ENCODE measurements around the gene CDH4. TPM values are rescaled to one million over a fixed set of nuclear protein-coding genes. Genes with fewer than 3 reads are reported as not detected.

The CDH4 gene
- total and polyA plus RNA-seq, 4 donors, result 5.8 to 24.1 (median 17.1) TPM

- Histone ChIP-seq H3K36me3 (ENCODE audit: control insufficient read depth, insufficient read depth, low read length) (peaks cover 11% of the 10 kb centered on the region), H3K27me3 (ENCODE audit: control insufficient read depth, insufficient read depth, low read length) (no peaks in the 10 kb centered on the region), H3K4me3 (ENCODE audit: low read depth, low read length) (no peak overlapping the region), H3K9me3 (ENCODE audit: control insufficient read depth, insufficient read depth, low read length) (no peaks in the 10 kb centered on the region), H3K4me1 (ENCODE audit: control insufficient read depth, insufficient read depth, low read length) (peaks cover 22% of the 10 kb centered on the region), H3K27ac (ENCODE audit: low read depth, low read length) (no peak overlapping the region)
- 100% methylated on average over 1 of the region's 1 CpG for WGBS (ENCODE audit: insufficient coverage)
- DNase-seq (ENCODE audit: low read depth in 4 of 6, low spot score in 6 of 6), result no peak
Measured at GRCh38 chr20:61890210-61890609, 638.1 kb downstream of the CDH4 start.

GRCh38 chr20:61891476-61891875, 639.4 kb downstream of the CDH4 start:
- H3K27me3 ChIP-seq (ENCODE audit: control insufficient read depth, insufficient read depth, low read length), result no peaks in the 10 kb centered on the region
- 90% methylated on average over 6 of the region's 6 CpGs for WGBS (ENCODE audit: insufficient coverage)
- no peak overlapping the region for H3K4me3 ChIP-seq (ENCODE audit: low read depth, low read length)
- no peak for DNase-seq (ENCODE audit: low read depth in 4 of 6, low spot score in 6 of 6)
- peaks cover 17% of the 10 kb centered on the region for H3K36me3 ChIP-seq (ENCODE audit: control insufficient read depth, insufficient read depth, low read length)
- no peak overlapping the region for H3K27ac ChIP-seq (ENCODE audit: low read depth, low read length)
- H3K9me3 ChIP-seq (ENCODE audit: control insufficient read depth, insufficient read depth, low read length), result no peaks in the 10 kb centered on the region
- peaks cover 34% of the 10 kb centered on the region for H3K4me1 ChIP-seq (ENCODE audit: control insufficient read depth, insufficient read depth, low read length)

- H3K27me3 ChIP-seq (ENCODE audit: control insufficient read depth, insufficient read depth, low read length), result no peaks in the 10 kb centered on the region
- peaks cover 16% of the 10 kb centered on the region for H3K36me3 ChIP-seq (ENCODE audit: control insufficient read depth, insufficient read depth, low read length)
- 83% methylated on average over 5 of the region's 6 CpGs for WGBS (ENCODE audit: insufficient coverage)
Measured at GRCh38 chr20:61891916-61892649, 640.0 kb downstream of the CDH4 start.

DNA sequence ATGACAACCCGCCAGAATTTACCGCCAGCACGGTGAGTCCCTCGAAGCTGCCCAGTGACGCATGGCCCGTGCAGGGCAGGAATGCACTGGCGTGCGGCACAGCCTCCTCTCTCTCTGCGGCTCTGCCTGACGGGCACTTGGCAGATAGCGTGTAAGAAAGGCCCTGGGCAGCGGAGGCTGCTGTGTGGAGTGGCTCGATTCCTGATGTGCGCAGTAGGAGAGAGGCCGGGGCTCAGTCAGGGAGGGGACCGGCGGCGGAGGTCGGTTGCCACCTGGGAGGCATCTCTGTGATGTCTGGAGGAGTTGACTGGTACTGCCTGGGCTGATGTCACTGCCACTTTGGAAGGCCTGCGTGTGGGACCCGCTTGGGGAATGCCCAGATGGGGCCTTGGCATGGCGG, 643.0 kb downstream of the CDH4 start:
- no peaks in the 10 kb centered on the region for H3K9me3 ChIP-seq (ENCODE audit: control insufficient read depth, insufficient read depth, low read length)
- H3K27me3 ChIP-seq (ENCODE audit: control insufficient read depth, insufficient read depth, low read length), result no peaks in the 10 kb centered on the region
- H3K27ac ChIP-seq (ENCODE audit: low read depth, low read length), result no peak overlapping the region
- no peak for DNase-seq (ENCODE audit: low read depth in 4 of 6, low spot score in 6 of 6)
- peaks cover 24% of the 10 kb centered on the region for H3K36me3 ChIP-seq (ENCODE audit: control insufficient read depth, insufficient read depth, low read length)
- H3K4me3 ChIP-seq (ENCODE audit: low read depth, low read length), result no peak overlapping the region
- peaks cover 25% of the 10 kb centered on the region for H3K4me1 ChIP-seq (ENCODE audit: control insufficient read depth, insufficient read depth, low read length)
- WGBS (ENCODE audit: insufficient coverage), result 87% methylated on average over 21 of the region's 22 CpGs

More at GRCh38 chr20:61891916-61892649, 640.0 kb downstream of the CDH4 start:
- Histone ChIP-seq H3K27ac (ENCODE audit: low read depth, low read length) (no peak overlapping the region), H3K9me3 (ENCODE audit: control insufficient read depth, insufficient read depth, low read length) (no peaks in the 10 kb centered on the region), H3K4me1 (ENCODE audit: control insufficient read depth, insufficient read depth, low read length) (peaks cover 30% of the 10 kb centered on the region), H3K4me3 (ENCODE audit: low read depth, low read length) (no peak overlapping the region)
- DNase-seq (ENCODE audit: low read depth in 4 of 6, low spot score in 6 of 6), result no peak

DNA sequence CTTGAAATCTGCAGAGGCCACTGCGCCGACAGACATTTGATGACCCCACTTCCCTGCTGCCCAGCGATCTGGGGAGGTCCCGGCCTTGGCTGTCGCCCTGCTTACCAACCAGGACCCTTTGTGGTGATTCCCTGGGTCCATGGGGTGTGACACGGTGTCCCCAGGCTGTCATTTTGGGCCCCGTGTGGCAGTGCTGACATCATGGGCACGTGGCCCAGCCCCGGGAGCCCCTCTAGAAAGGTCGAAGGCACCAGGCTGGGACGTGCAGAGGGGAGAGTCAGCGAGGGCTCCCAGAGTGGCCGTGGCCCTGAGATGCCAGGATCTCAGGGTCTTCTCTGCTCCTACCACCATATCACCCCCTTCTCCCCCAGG, 643.6 kb downstream of the CDH4 start:
- no peaks in the 10 kb centered on the region for H3K27me3 ChIP-seq (ENCODE audit: control insufficient read depth, insufficient read depth, low read length)
- H3K4me3 ChIP-seq (ENCODE audit: low read depth, low read length), result no peak overlapping the region
- 86% methylated on average over 12 of the region's 13 CpGs for WGBS (ENCODE audit: insufficient coverage)
- peaks cover 24% of the 10 kb centered on the region for H3K36me3 ChIP-seq (ENCODE audit: control insufficient read depth, insufficient read depth, low read length)
- no peak for DNase-seq (ENCODE audit: low read depth in 4 of 6, low spot score in 6 of 6)
- H3K27ac ChIP-seq (ENCODE audit: low read depth, low read length), result no peak overlapping the region
- H3K4me1 ChIP-seq (ENCODE audit: control insufficient read depth, insufficient read depth, low read length), result peaks cover 32% of the 10 kb centered on the region
- H3K9me3 ChIP-seq (ENCODE audit: control insufficient read depth, insufficient read depth, low read length), result no peaks in the 10 kb centered on the region

DNA sequence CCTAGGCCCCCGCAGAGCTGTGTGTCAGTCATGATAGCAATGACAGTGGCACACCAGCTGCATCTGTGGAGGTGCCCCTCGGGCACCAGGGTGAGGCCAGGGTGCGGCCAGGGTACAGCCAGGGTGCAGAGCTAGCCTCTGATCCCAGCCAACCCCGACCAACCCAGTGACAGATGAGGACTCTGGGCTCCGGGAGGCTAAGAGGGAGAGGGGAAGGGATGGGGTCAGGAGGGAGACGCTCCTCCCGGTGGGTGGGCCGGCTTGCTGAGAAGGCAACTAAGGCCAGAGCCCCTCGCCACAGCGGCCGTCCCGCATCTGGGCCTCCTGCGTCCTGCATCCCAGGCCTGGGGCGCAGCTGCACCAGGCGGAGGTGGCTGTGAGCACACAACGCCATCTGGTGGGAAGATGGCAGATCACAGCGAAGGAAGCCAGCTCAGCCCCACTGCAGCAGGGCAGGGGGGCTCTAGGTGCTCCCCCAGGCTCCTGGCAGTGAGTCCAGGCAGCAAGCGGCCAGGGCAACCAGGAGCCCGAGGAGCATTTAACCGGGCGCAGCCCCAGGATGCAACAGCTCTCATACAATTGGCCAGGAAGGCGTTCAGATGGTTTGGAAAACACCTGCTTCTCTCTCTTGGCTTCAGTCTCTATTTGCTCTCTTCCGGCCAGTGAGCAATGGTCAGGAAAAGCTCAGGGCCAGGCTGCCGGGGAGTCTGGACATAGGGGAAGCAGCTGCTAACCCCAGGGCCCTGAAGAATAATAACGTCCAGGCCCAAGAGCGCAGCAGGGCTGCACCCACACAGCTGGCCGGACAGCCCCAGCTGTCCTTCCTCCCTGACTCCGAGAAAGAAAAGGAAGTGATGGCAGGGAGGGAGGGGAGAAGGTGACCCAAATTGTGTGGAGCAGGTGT, 644.2 kb downstream of the CDH4 start:
- DNase-seq (ENCODE audit: low read depth in 4 of 6, low spot score in 6 of 6), result peak in 5 of 6 donors; percentile 31 to 87 (median 48)

DNA sequence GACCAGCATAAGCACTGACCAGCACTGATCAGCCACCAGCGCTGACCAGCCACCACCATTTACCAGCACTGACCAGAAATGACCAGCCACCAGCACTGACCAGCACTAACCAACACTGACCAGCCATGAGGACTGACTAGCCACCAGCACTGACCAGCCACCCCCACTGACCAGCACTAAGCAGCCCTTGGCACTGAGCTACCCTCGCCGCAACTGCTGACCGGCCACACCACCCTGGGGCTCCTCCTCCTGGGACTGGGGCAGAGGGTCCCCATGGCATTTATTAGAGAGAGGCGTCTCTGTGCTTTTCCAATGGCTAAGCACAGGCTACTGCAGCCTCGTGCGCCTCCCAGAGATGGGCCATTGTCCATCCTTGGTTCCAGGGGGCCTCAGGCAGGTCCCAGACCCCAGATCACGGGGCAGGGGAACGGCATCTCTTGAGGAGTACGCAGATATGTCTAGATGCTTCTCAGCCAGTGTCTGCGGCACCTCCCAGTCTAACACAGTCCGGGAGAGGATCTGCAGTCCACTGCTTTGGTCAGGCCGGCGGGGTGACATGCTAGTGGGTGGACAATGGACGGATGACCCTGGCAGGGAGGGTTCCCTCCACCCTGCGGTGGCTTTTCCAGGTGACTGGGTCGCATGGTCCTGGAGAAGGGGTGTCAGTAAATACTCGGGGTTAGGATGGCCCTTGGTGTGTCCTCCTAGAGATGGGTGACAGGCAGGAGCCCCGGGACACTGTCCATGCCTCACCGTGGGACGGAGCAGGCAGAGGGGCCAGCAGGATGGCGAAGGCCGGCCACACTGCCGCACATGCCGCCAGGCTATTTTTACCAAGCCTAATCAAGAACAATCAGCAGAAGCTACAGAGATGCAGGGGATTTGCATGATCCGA, 645.6 kb downstream of the CDH4 start:
- 93% methylated on average over 26 of the region's 26 CpGs for WGBS (ENCODE audit: insufficient coverage)
- no peak overlapping the region for H3K4me3 ChIP-seq (ENCODE audit: low read depth, low read length)
- no peak overlapping the region for H3K27ac ChIP-seq (ENCODE audit: low read depth, low read length)
- DNase-seq (ENCODE audit: low read depth in 4 of 6, low spot score in 6 of 6), result no peak
- no peaks in the 10 kb centered on the region for H3K9me3 ChIP-seq (ENCODE audit: control insufficient read depth, insufficient read depth, low read length)
- peaks cover 26% of the 10 kb centered on the region for H3K36me3 ChIP-seq (ENCODE audit: control insufficient read depth, insufficient read depth, low read length)
- peaks cover 44% of the 10 kb centered on the region for H3K4me1 ChIP-seq (ENCODE audit: control insufficient read depth, insufficient read depth, low read length)
- H3K27me3 ChIP-seq (ENCODE audit: control insufficient read depth, insufficient read depth, low read length), result no peaks in the 10 kb centered on the region

More for the DNA sequence above, 644.2 kb downstream of the CDH4 start:
- Histone ChIP-seq H3K27ac (ENCODE audit: low read depth, low read length) (no peak overlapping the region), H3K27me3 (ENCODE audit: control insufficient read depth, insufficient read depth, low read length) (no peaks in the 10 kb centered on the region), H3K4me3 (ENCODE audit: low read depth, low read length) (no peak overlapping the region), H3K36me3 (ENCODE audit: control insufficient read depth, insufficient read depth, low read length) (peaks cover 24% of the 10 kb centered on the region), H3K9me3 (ENCODE audit: control insufficient read depth, insufficient read depth, low read length) (no peaks in the 10 kb centered on the region), H3K4me1 (ENCODE audit: control insufficient read depth, insufficient read depth, low read length) (peaks cover 35% of the 10 kb centered on the region)
- WGBS (ENCODE audit: insufficient coverage), result 22% methylated on average over 27 of the region's 28 CpGs

GRCh38 chr20:61898405-61898804, 646.3 kb downstream of the CDH4 start:
- H3K27ac ChIP-seq (ENCODE audit: low read depth, low read length), result no peak overlapping the region
- 65% methylated on average over 4 of the region's 8 CpGs for WGBS (ENCODE audit: insufficient coverage)
- H3K4me3 ChIP-seq (ENCODE audit: low read depth, low read length), result no peak overlapping the region
- no peaks in the 10 kb centered on the region for H3K27me3 ChIP-seq (ENCODE audit: control insufficient read depth, insufficient read depth, low read length)
- DNase-seq (ENCODE audit: low read depth in 4 of 6, low spot score in 6 of 6), result no peak
- peaks cover 26% of the 10 kb centered on the region for H3K36me3 ChIP-seq (ENCODE audit: control insufficient read depth, insufficient read depth, low read length)
- no peaks in the 10 kb centered on the region for H3K9me3 ChIP-seq (ENCODE audit: control insufficient read depth, insufficient read depth, low read length)
- peaks cover 44% of the 10 kb centered on the region for H3K4me1 ChIP-seq (ENCODE audit: control insufficient read depth, insufficient read depth, low read length)
